Stomach (tissue), 4 donors: Measurements from ENCODE around the gene PXMP4.

Source experiments
- EP300 ChIP-seq: sonication (generic); formaldehyde crosslinking; IDR thresholded peaks from one replicate; pipeline ENCODE4 v1.6.1; 2017; ENCODE audit warnings: antibody characterized with exemption
- POLR2A ChIP-seq, 4 donors: fragments of 450-650 bp; IDR thresholded peaks; one replicate each; pipeline ENCODE4 v1.6.1; 2016; ENCODE audit warnings: antibody characterized with exemption in 4 of 4, control low read depth in 2 of 4, mild to moderate bottlenecking in 1 of 4, moderate library complexity in 1 of 4
- POLR2AphosphoS5 ChIP-seq, 3 donors: sonication (generic); formaldehyde crosslinking; IDR thresholded peaks; one replicate each; pipeline ENCODE4 v1.6.1; 2016; ENCODE audit warnings: antibody characterized with exemption in 3 of 3
- TF ChIP-seq, protein P1 (sequence below), 7 experiments: fragments of 450-650 bp in 4 of 7; fragments of 200-600 bp in 3 of 7; sonication (generic) in 3 of 7; IDR thresholded peaks; one replicate each; pipeline ENCODE4 v1.5.1; 2016 to 2019; ENCODE audit warnings: antibody characterized with exemption in 7 of 7, control low read depth in 2 of 7, mild to moderate bottlenecking in 1 of 7

DNA sequence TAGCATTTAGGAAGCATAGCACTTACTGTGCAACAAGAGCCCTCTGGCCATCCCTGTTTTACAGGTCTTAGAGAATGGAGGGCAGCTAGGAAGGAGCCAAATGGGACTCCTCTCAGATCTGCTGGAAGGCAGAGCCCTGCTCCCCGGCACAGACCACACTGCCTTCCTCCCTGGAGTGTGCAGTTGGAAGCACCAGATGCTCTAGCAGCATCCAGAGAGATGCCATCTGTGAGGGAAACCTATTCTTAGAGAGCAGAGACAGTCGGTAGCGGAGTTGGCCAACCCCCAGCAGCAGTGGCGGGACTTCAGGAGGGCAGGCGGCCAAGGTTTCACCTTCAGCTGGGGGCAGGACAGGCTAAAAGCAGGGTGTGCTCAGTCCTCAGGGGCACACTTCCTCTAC lies 17.2 kb downstream of the PXMP4 start:
- TF ChIP-seq, protein P1, sequence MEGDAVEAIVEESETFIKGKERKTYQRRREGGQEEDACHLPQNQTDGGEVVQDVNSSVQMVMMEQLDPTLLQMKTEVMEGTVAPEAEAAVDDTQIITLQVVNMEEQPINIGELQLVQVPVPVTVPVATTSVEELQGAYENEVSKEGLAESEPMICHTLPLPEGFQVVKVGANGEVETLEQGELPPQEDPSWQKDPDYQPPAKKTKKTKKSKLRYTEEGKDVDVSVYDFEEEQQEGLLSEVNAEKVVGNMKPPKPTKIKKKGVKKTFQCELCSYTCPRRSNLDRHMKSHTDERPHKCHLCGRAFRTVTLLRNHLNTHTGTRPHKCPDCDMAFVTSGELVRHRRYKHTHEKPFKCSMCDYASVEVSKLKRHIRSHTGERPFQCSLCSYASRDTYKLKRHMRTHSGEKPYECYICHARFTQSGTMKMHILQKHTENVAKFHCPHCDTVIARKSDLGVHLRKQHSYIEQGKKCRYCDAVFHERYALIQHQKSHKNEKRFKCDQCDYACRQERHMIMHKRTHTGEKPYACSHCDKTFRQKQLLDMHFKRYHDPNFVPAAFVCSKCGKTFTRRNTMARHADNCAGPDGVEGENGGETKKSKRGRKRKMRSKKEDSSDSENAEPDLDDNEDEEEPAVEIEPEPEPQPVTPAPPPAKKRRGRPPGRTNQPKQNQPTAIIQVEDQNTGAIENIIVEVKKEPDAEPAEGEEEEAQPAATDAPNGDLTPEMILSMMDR (IDR thresholded peaks at IDR 0.05), result no peak
- TF ChIP-seq POLR2AphosphoS5 (IDR thresholded peaks at IDR 0.05) (no peak), POLR2A (IDR thresholded peaks at IDR 0.05) (no peak), EP300 (no peak)
